Measurements from ENCODE around the gene SRMS. TPM values are rescaled to one million over a fixed set of nuclear protein-coding genes. Genes with fewer than 3 reads are reported as not detected.

The SRMS gene
- polyA plus RNA-seq, 1 donor from 2014 or later, result not detected

DNA sequence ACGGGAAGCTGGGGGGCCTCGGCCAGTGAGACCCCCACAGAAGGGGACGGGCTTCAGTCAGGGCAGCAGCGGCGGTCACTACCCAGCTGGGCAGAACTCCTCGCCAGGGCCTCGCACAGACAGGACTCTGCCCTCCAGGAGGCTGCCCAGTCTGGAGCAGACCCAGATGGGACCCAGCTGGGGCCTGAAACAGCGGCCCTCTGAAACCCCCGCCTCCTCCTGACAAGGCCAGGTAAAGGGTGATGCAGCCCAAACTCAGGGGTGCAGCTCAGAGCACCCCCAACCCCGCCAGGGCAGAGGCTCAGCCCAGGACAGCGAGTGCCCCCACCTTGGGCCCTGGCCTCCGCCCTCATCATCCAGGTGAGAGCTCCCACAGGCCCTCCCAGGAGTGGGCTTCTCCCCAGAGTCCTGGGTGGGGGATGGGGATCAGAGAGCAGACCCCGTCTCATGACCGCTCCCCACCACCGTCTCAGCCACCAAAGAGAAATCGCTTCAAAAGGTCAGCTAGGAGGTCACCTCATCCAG lies 50.9 kb downstream of the SRMS start:
- peak overlapping the region; percentile 47 for H3K27ac ChIP-seq (ENCODE audit: low read length)
- TF ChIP-seq, protein P1, sequence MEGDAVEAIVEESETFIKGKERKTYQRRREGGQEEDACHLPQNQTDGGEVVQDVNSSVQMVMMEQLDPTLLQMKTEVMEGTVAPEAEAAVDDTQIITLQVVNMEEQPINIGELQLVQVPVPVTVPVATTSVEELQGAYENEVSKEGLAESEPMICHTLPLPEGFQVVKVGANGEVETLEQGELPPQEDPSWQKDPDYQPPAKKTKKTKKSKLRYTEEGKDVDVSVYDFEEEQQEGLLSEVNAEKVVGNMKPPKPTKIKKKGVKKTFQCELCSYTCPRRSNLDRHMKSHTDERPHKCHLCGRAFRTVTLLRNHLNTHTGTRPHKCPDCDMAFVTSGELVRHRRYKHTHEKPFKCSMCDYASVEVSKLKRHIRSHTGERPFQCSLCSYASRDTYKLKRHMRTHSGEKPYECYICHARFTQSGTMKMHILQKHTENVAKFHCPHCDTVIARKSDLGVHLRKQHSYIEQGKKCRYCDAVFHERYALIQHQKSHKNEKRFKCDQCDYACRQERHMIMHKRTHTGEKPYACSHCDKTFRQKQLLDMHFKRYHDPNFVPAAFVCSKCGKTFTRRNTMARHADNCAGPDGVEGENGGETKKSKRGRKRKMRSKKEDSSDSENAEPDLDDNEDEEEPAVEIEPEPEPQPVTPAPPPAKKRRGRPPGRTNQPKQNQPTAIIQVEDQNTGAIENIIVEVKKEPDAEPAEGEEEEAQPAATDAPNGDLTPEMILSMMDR (IDR thresholded peaks at IDR 0.05; ENCODE audit: poor library complexity, severe bottlenecking), result no peak
- TF ChIP-seq RAD21 (conservative IDR thresholded peaks at IDR 0.05), result no peak
- no peak for TF ChIP-seq EZH2 (IDR thresholded peaks at IDR 0.05; ENCODE audit: borderline replicate concordance, insufficient read depth, low read length, poor library complexity, severe bottlenecking)
- TF ChIP-seq TAF1 (IDR thresholded peaks at IDR 0.05; ENCODE audit: low read depth), result no peak
- no peak for TF ChIP-seq MXI1 (conservative IDR thresholded peaks at IDR 0.05; ENCODE audit: poor library complexity, severe bottlenecking)
- TF ChIP-seq, protein P2, sequence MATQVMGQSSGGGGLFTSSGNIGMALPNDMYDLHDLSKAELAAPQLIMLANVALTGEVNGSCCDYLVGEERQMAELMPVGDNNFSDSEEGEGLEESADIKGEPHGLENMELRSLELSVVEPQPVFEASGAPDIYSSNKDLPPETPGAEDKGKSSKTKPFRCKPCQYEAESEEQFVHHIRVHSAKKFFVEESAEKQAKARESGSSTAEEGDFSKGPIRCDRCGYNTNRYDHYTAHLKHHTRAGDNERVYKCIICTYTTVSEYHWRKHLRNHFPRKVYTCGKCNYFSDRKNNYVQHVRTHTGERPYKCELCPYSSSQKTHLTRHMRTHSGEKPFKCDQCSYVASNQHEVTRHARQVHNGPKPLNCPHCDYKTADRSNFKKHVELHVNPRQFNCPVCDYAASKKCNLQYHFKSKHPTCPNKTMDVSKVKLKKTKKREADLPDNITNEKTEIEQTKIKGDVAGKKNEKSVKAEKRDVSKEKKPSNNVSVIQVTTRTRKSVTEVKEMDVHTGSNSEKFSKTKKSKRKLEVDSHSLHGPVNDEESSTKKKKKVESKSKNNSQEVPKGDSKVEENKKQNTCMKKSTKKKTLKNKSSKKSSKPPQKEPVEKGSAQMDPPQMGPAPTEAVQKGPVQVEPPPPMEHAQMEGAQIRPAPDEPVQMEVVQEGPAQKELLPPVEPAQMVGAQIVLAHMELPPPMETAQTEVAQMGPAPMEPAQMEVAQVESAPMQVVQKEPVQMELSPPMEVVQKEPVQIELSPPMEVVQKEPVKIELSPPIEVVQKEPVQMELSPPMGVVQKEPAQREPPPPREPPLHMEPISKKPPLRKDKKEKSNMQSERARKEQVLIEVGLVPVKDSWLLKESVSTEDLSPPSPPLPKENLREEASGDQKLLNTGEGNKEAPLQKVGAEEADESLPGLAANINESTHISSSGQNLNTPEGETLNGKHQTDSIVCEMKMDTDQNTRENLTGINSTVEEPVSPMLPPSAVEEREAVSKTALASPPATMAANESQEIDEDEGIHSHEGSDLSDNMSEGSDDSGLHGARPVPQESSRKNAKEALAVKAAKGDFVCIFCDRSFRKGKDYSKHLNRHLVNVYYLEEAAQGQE (IDR thresholded peaks at IDR 0.05; ENCODE audit: borderline replicate concordance), result no peak
- no peak for TF ChIP-seq POLR2AphosphoS5 (IDR thresholded peaks at IDR 0.05)
- no peak for TF ChIP-seq SMC3 (conservative IDR thresholded peaks at IDR 0.05; ENCODE audit: poor library complexity)
- TF ChIP-seq EP300 (conservative IDR thresholded peaks at IDR 0.05; ENCODE audit: poor library complexity, severe bottlenecking), result no peak
- peak overlapping the region; percentile 88 for H3K4me3 ChIP-seq (ENCODE audit: low read length)
- no peaks in the 10 kb centered on the region for H3K9me2 ChIP-seq (ENCODE audit: insufficient read depth, low read length)
- H3K4me2 ChIP-seq (ENCODE audit: low read length), result peak overlapping the region; percentile 78
- no peaks in the 10 kb centered on the region for H4K20me1 ChIP-seq (ENCODE audit: insufficient read depth)
- no peaks in the 10 kb centered on the region for H3K9me3 ChIP-seq (ENCODE audit: low read length)
- no peak overlapping the region for H2AFZ ChIP-seq (ENCODE audit: low read depth, low read length)
- no peaks in the 10 kb centered on the region for H3F3A ChIP-seq (ENCODE audit: insufficient read depth, low read length, poor library complexity, severe bottlenecking)
- no peaks in the 10 kb centered on the region for H3K27me3 ChIP-seq (ENCODE audit: insufficient read depth, low read depth, low read length)
- peak overlapping the region; percentile 85 for H3K9ac ChIP-seq (ENCODE audit: low read length)
- peaks cover 12% of the 10 kb centered on the region for H3K36me3 ChIP-seq (ENCODE audit: insufficient read depth, low read length)
- H3K79me2 ChIP-seq (replicated peaks; ENCODE audit: insufficient read depth, low read length), result peaks cover 3% of the 10 kb centered on the region

DNA sequence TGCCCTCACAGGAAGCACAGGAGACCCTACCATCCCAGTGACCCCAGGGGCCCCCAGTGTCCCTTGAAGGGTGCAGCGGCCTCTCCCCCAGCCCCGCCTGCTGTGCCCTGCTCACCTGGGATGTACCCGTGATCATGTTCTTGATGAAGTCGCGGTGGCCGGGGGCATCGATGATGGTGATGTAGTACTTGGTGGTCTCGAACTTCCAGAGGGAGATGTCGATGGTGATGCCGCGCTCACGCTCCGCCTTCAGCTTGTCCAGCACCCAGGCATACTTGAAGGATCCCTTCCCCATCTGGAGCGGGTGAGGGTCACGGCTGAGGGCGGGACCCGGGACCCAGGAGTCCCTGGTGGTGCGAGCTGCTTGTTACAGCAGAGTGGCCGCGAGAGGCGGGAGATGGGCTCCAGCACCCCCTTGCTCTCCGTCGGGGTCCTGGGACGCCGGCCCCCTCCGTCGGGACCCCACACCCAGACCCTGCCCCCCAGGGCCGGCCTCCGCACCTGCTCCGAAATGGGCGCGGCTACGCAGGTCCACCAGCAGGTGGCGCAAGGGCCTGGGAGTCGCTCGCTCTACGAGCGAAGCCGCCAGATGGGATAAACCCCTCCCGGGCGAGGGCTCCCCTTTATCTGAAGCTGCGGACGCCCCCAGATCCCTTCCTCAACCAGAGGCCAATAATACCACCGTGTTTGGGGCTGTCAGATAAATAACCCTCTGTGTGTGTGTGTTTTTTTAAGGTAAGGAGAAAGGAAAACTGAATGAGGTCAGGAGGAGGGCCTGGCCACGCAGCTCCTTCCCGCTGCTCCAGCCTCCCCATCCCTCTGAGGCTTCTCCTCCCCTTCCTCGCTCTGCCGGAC lies 51.6 kb downstream of the SRMS start:
- H3F3A ChIP-seq (ENCODE audit: insufficient read depth, low read length, poor library complexity, severe bottlenecking), result no peaks in the 10 kb centered on the region
- H3K36me3 ChIP-seq (ENCODE audit: insufficient read depth, low read length), result peaks cover 18% of the 10 kb centered on the region
- H3K9me3 ChIP-seq (ENCODE audit: low read length), result no peaks in the 10 kb centered on the region
- peak overlapping the region; percentile 88 for H3K4me3 ChIP-seq (ENCODE audit: low read length)
- H2AFZ ChIP-seq (ENCODE audit: low read depth, low read length), result no peak overlapping the region
- H3K27ac ChIP-seq (ENCODE audit: low read length), result peak overlapping the region; percentile 47
- H3K79me2 ChIP-seq (replicated peaks; ENCODE audit: insufficient read depth, low read length), result peaks cover 3% of the 10 kb centered on the region
- H3K9me2 ChIP-seq (ENCODE audit: insufficient read depth, low read length), result no peaks in the 10 kb centered on the region
- H3K27me3 ChIP-seq (ENCODE audit: insufficient read depth, low read depth, low read length), result no peaks in the 10 kb centered on the region
- peak overlapping the region; percentile 78 for H3K4me2 ChIP-seq (ENCODE audit: low read length)
- H4K20me1 ChIP-seq (ENCODE audit: insufficient read depth), result no peaks in the 10 kb centered on the region
- peak overlapping the region; percentile 85 for H3K9ac ChIP-seq (ENCODE audit: low read length)
- no peak for TF ChIP-seq POLR2AphosphoS5 (IDR thresholded peaks at IDR 0.05)
- peak; percentile 79 for TF ChIP-seq RAD21 (conservative IDR thresholded peaks at IDR 0.05)
- TF ChIP-seq, protein P1 (IDR thresholded peaks at IDR 0.05; ENCODE audit: poor library complexity, severe bottlenecking), result peak; percentile 94
- peak; percentile 89 for TF ChIP-seq SMC3 (conservative IDR thresholded peaks at IDR 0.05; ENCODE audit: poor library complexity)
- peak; percentile 41 for TF ChIP-seq MXI1 (conservative IDR thresholded peaks at IDR 0.05; ENCODE audit: poor library complexity, severe bottlenecking)
- no peak for TF ChIP-seq EZH2 (IDR thresholded peaks at IDR 0.05; ENCODE audit: borderline replicate concordance, insufficient read depth, low read length, poor library complexity, severe bottlenecking)
- no peak for TF ChIP-seq TAF1 (IDR thresholded peaks at IDR 0.05; ENCODE audit: low read depth)
- TF ChIP-seq, protein P2 (IDR thresholded peaks at IDR 0.05; ENCODE audit: borderline replicate concordance), result no peak

Data from neural cell (in vitro differentiated cells).